HUES48 (cell line): ENCODE data around the gene HIGD1A.

Experiments used
- H3K27ac ChIP-seq: one replicate; pipeline ENCODE4 v1.7.0; 2013; ENCODE audit warnings: low read depth, low read length, inconsistent platforms
- H3K27me3 ChIP-seq: 2 replicates; pipeline ENCODE4 v1.6.1; 2013; ENCODE audit warnings: mild to moderate bottlenecking, low read length; ENCODE audit not compliant: control insufficient read depth, insufficient read depth
- H3K36me3 ChIP-seq: 2 replicates; pipeline ENCODE4 v1.6.1; 2013; ENCODE audit warnings: low read length; ENCODE audit not compliant: control insufficient read depth, insufficient read depth
- H3K4me1 ChIP-seq: 2 replicates; pipeline ENCODE4 v1.6.1; 2013; ENCODE audit warnings: mild to moderate bottlenecking, low read length; ENCODE audit not compliant: control insufficient read depth, insufficient read depth
- H3K4me3 ChIP-seq: 2 replicates; pipeline ENCODE4 v1.5.1; 2013; ENCODE audit warnings: mild to moderate bottlenecking, low read depth, low read length
- H3K9ac ChIP-seq: 2 replicates; pipeline ENCODE4 v1.6.1; 2013; ENCODE audit warnings: mild to moderate bottlenecking, low read depth, low read length, moderate library complexity
- H3K9me3 ChIP-seq: 2 replicates; pipeline ENCODE4 v1.6.1; 2013; ENCODE audit warnings: low read length; ENCODE audit not compliant: control insufficient read depth, insufficient read depth

The HIGD1A gene

GRCh38 chr3:42743204-42743995, 60.9 kb downstream of the HIGD1A start:
- Histone ChIP-seq H3K27ac (no peak overlapping the region), H3K36me3 (no peaks in the 10 kb centered on the region), H3K9ac (no peak overlapping the region), H3K9me3 (no peaks in the 10 kb centered on the region), H3K4me3 (no peak overlapping the region), H3K27me3 (no peaks in the 10 kb centered on the region), H3K4me1 (peaks cover 10% of the 10 kb centered on the region)

DNA sequence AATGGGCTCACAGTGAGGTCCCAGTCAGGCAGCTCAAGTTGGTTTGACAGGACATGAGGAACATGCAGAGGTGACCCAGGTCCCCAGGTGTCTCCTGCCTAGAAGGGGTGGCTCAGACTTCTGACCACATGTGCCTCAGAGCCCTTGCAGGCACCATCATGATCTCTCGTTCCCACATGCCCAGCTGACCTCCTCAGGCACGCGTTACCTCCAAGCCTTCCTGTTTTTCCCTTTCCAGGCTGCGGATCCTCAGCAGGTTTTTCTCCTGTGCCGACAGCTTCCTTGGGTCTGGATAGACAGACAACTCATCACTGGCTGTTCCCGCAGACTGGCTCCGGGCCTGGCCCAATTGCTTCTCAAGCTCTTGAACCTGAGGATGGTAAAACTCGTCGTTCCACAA, 61.6 kb downstream of the HIGD1A start:
- H3K27me3 ChIP-seq: no peaks in the 10 kb centered on the region
- H3K4me3 ChIP-seq: no peak overlapping the region
- no peak overlapping the region for H3K27ac ChIP-seq
- peaks cover 10% of the 10 kb centered on the region for H3K4me1 ChIP-seq
- no peaks in the 10 kb centered on the region for H3K36me3 ChIP-seq
- H3K9ac ChIP-seq: no peak overlapping the region
- no peaks in the 10 kb centered on the region for H3K9me3 ChIP-seq

GRCh38 chr3:42742259-42742658, 62.0 kb downstream of the HIGD1A start:
- H3K4me3 ChIP-seq: no peak overlapping the region

GRCh38 chr3:42741796-42742195, 62.5 kb downstream of the HIGD1A start:
- H3K27me3 ChIP-seq: no peaks in the 10 kb centered on the region
- H3K4me1 ChIP-seq: peaks cover 10% of the 10 kb centered on the region
- H3K9ac ChIP-seq: no peak overlapping the region
- no peak overlapping the region for H3K4me3 ChIP-seq
- no peaks in the 10 kb centered on the region for H3K36me3 ChIP-seq
- no peak overlapping the region for H3K27ac ChIP-seq
- H3K9me3 ChIP-seq: no peaks in the 10 kb centered on the region

More at GRCh38 chr3:42742259-42742658, 62.0 kb downstream of the HIGD1A start:
- Histone ChIP-seq H3K27ac (no peak overlapping the region), H3K9me3 (no peaks in the 10 kb centered on the region), H3K27me3 (no peaks in the 10 kb centered on the region), H3K4me1 (peaks cover 10% of the 10 kb centered on the region), H3K9ac (no peak overlapping the region), H3K36me3 (no peaks in the 10 kb centered on the region)

- H3K27ac ChIP-seq: no peak overlapping the region
- peaks cover 11% of the 10 kb centered on the region; the same call in 1 of the 2 replicates for H3K4me1 ChIP-seq
- H3K36me3 ChIP-seq: no peaks in the 10 kb centered on the region
- H3K4me3 ChIP-seq: no peak overlapping the region
- no peaks in the 10 kb centered on the region for H3K9me3 ChIP-seq
- no peak overlapping the region for H3K9ac ChIP-seq
- no peaks in the 10 kb centered on the region for H3K27me3 ChIP-seq
These were observed 64.7 kb downstream of the HIGD1A start for GRCh38 chr3:42739401-42740158.

DNA sequence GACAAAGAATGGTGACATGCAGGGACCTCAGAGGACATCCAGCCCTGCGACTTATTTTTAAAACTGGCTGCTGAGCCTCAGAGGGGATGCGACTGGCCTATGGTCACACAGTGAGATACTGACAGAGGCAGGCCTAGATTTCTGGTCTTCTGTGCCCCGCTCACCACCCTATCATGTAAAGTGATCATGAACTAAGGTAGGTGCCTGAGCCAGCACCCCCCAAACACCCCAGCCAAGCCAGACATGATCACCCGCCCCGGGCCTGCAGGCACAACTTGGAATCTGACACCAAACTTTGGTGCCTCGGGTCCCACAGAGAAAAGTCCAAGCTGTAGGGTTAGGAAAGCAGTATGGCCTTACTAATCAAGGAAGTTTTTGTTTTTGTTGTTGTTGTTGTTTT, 67.8 kb downstream of the HIGD1A start:
- no peaks in the 10 kb centered on the region for H3K9me3 ChIP-seq
- H3K4me1 ChIP-seq: peaks cover 29% of the 10 kb centered on the region; the same call in 1 of the 2 replicates
- no peak overlapping the region for H3K4me3 ChIP-seq
- H3K9ac ChIP-seq: no peak overlapping the region
- no peaks in the 10 kb centered on the region for H3K36me3 ChIP-seq
- no peaks in the 10 kb centered on the region for H3K27me3 ChIP-seq
- H3K27ac ChIP-seq: no peak overlapping the region

- Histone ChIP-seq H3K4me3 (no peak overlapping the region), H3K9ac (no peak overlapping the region), H3K9me3 (no peaks in the 10 kb centered on the region), H3K27ac (no peak overlapping the region), H3K27me3 (no peaks in the 10 kb centered on the region), H3K4me1 (peaks cover 29% of the 10 kb centered on the region; the same call in 1 of the 2 replicates), H3K36me3 (no peaks in the 10 kb centered on the region)
These were observed 68.2 kb downstream of the HIGD1A start for GRCh38 chr3:42736081-42736480.

GRCh38 chr3:42735615-42736014, 68.7 kb downstream of the HIGD1A start:
- no peak overlapping the region for H3K27ac ChIP-seq
- no peak overlapping the region for H3K4me3 ChIP-seq
- H3K4me1 ChIP-seq: peaks cover 29% of the 10 kb centered on the region; the same call in 1 of the 2 replicates
- no peaks in the 10 kb centered on the region for H3K36me3 ChIP-seq
- H3K9me3 ChIP-seq: no peaks in the 10 kb centered on the region
- H3K27me3 ChIP-seq: no peaks in the 10 kb centered on the region
- no peak overlapping the region for H3K9ac ChIP-seq

DNA sequence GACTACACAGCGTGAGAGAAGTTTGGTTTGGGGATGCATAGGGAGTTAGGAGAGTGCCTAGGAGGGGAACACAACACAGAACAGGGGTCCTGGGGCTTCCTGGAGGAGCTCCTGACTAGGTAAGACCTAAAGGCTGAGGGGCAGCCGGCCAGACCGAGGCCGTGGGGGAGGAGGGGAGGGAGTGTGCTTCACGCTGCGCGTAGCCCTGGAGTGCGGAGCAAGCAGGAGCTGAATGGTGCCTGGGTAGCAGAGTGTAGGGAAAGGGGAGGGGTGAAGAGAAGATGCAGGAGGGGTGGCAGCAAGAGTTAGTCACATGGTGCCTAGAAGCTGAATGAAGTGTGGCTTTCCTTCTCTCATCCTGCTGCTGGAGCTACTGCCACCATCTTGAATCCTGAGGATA, 69.3 kb downstream of the HIGD1A start:
- no peak overlapping the region for H3K4me3 ChIP-seq
- peaks cover 29% of the 10 kb centered on the region; the same call in 1 of the 2 replicates for H3K4me1 ChIP-seq
- no peaks in the 10 kb centered on the region for H3K27me3 ChIP-seq
- H3K9me3 ChIP-seq: no peaks in the 10 kb centered on the region
- no peak overlapping the region for H3K27ac ChIP-seq
- no peak overlapping the region for H3K9ac ChIP-seq
- no peaks in the 10 kb centered on the region for H3K36me3 ChIP-seq

- Histone ChIP-seq H3K36me3 (no peaks in the 10 kb centered on the region), H3K4me3 (no peak overlapping the region), H3K9ac (no peak overlapping the region), H3K9me3 (no peaks in the 10 kb centered on the region), H3K27me3 (no peaks in the 10 kb centered on the region), H3K27ac (no peak overlapping the region), H3K4me1 (peaks cover 29% of the 10 kb centered on the region; the same call in 1 of the 2 replicates)
These were observed 69.9 kb downstream of the HIGD1A start for GRCh38 chr3:42734263-42734860.
